NCI-H226 (cell line): ENCODE measurements around the gene MSI2.

Source experiments
- DNase-seq: peaks from one replicate; pipeline ENCODE4 v3.0.0-alpha.2; 2015

MSI2 gene

DNA sequence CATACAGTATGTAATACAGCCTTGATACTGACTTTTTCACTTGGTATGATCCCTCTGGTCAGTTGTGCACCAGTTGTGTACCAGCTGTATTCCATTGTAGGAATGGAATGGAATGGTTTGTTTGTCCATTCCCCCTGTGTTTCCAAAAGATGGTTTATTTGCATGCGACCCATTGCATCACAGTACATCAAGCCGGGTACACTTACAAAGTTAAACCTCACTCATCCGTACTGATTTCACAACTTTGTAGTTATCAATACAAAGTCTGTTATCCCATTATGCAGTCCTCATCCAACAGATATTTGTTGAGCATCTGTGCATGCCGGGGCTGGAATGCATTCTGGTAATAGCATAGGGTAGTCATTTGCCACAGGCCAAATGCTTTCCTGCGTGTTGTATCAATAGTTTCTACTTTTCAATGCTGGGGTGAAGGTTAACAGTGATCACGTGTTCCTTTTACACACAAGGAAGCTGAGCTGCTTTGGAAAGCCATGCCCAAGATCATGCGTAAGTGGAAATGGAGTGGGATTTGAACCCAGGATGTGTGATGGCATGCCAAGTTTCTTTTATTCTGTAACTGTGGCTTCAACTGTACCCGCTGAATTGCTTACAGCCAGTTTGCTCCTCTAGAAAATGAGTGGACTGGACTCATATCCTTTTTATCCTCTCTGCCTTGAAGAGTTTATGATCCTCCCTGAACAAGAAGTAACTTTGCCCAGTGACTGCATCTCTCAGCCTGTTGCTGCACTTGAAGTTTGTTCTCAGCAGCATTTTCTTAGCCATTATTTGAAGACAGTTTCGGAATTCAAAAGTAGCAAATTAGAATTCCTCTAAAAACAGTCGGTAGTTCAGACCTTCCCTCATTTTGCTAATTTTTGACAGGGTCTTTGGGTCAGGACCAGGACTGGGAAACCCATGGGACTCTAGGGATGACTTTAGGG lies 260.2 kb downstream of the MSI2 start:
- DNase-seq = no peak

DNA sequence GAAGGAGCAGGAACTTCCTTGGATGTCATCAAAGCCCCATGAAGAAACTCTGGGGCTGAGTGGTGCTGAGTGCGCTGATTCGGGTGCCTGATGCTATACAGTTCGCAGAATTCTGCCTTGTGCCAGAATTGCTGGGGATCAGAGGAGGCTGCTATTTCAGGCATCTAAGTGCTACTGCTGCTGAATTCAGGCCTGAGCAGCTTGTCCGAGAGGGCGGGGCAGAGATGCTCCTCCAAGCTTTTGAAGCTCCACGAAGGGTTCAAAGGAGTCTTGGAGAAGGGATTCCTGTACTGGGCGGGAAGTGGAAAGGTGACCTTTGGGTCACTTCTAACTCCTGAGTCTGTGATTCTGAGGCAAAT lies 260.9 kb downstream of the MSI2 start:
- DNase-seq = no peak

DNA sequence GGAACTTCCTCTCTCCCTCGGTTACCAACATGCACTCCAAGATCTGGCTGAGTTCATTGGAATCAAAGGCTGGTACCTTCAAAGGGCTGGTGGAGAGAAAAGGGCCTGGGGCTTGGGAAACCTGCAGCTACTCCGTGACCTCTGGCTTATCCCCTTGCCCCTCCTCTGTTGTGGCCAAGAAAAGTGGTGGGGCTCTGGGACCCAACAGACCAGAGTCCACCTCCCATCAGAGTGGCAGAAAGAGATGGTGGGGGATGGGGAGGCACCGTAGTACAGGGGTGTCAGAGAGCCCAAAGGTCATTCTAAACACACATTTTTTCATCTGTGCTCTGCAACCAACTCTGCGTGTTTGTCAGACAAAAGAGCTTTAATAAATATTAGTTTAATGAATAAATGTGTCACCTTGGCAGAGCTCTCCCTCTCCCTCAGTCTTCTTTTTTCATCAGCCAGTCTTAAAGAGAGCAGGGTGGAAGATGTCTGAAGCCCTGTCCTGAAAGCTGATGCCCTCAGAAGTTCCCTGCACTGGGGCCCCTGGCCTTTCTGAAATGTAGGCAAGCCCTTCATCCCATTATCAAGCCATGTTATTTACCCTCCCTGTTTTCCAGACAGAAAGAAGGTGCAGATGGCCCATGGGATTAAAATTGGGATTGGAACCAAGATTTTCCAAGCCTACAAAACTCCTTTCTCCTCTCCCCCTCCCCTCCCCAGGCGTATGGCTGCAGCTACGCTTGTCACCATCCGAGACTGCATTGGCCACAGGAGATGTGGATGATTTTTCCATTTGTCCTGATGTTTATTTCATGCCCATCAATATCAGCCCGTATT lies 261.5 kb downstream of the MSI2 start:
- DNase-seq = no peak

DNA sequence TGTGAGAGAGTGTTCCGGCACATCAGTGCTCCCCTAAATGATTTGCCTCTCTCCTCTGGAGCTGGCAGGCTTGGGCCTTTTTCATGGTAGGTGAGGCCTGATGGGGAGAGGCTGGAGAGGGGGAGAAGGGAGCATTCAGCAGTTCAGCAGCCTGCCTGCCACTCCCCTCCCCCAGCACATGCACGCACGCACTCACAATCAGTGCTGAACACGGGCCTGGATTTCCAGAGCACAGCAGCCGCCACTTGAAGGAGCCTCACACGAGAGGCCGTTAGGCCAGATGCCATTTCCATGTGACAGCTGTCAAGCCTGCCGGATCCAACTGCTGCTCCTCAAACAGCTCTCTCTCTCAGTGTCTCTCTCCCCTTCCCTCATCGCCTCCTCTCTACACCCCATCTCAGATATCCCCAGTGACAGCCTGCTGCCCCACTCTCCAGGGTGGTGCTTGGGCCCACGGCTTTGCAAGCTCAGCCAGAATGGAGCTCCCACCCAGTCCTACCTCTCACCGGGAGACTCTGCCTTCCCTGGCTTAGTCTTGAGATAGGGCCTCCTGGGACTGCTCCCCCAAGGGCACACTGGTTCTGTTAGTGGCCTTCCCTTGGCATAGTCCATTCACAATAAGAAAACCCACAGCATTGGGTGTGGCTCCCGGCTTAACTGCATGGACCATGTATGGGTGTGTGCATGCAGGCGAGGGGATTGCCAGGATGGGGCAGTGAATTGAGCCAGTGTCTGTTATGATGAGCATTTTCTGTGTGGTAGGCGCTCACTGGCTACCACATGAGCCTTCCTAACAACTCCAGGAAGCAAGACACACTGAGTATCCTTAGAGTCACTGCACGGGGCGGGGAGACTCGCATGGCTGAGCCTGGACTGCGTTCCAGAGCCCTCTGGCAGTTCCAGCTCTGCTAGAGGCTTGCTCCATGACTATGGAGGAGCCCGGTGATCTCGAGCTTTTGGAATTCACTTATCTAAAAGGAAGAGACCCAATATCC lies 262.6 kb downstream of the MSI2 start:
- peak; percentile 93 for DNase-seq

DNA sequence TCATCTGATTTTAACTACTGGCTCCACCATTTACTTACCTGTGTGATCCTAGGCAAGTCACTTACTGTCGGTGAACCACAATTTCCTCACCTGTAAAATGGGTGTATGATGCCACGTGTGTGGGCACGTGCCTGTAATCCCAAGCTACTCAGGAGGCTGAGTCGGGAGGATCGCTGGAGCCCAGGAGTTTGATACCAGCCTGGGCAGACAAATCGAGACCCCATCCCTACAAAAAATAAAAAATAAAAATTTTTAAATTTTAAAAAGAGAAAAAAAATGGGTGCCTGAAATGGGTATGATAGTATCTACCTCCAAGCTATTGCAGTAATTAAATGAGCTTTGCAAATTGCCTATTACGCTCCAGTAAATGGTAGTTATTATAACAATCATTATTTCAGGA lies 263.5 kb downstream of the MSI2 start:
- DNase-seq = no peak

DNA sequence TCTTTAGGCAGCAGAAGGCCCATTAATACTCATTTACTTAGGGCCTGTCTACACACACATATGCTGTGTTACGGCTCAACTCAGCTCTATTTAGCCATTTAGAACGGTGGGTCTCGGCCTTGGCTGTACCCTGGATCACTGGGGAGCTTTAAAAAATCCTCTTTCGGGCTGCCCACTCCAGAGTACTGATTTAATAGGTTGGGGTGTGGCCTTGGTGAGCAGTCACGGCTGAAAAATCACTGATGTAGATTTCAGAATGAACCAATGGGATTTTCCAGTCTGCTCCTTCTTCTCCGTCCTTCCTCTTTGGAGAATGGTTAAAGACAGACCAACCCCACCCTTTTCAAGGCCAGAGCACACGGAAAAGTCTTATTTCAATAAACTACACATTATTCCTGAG lies 265.3 kb downstream of the MSI2 start:
- DNase-seq = no peak

DNA sequence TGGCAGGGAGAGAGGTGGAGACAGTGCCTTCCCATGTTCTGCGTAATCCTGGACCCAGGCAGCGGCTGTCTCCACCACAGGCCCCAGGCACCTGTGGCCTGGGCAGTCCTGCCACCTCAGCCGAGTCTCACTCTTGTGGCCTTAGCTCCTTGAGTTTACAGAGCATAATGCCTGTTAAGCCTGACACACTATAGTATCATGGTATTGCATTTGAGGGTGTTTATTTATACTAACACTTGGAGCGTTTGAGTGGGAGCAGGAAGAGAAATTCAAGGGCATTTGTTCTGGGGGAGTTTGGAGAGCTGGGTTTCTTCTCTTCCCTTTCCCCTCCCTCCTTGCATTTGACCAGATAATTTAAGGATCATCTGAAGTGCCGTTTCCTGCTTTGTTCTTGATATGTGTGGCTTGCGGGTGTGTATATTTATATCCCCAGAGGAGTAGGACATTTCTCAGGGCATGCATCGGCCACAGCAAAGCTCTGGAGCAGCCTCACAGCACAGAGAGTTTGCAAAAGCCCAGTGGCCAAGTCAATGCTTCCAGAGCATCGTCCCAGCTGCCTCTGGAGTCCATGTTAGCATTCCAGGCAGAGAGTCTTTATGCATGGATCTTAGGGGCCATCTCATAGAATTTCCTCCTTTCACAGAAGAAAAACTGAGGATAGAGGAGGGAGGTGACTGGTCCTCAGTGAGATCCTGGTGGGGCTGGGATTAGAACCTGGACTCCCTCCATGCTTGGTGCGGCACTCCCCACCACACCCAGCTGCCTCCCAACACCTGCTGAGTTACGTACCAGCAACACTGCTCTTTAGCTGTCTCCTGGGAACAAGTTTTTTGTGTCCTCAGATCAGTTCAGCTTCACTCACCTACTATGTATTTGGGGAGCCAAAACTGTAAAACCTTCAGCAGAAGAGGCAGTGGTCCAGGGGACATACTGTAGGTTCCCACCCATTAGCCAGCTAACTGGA lies 266.0 kb downstream of the MSI2 start:
- DNase-seq = no peak

DNA sequence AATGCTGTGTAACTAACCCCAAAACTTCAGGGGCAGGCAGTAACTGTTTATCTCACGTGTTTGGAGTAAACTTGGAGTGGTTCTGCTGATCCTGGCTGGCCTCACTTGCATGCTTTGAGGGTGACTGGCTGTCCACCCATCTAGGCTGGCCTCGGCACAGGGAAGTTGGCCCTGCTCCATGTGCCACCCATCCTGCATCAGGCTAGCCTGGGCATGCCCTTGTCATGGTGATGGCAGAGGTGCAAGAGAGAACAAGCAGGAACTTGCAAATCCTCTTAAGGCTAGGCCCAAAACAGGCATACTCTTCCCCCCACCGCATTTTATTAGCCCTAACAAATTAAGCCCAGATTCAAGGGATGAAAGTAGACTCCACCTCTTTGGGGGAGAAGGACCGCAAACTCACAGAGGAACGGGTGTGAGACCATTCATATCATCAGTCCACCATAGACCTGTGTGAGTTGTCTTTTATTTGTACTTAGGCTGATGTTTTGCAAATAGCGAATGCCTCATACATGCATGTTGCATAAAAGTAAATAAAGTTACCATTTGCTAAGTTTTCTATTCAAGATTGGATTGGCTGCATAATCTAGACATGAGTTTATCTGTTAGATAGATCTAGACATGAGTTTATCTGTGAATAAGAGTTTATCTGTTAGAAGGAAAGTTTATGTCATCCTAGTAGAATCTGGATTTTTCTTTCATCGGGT lies 267.8 kb downstream of the MSI2 start:
- DNase-seq = peak; percentile 90

DNA sequence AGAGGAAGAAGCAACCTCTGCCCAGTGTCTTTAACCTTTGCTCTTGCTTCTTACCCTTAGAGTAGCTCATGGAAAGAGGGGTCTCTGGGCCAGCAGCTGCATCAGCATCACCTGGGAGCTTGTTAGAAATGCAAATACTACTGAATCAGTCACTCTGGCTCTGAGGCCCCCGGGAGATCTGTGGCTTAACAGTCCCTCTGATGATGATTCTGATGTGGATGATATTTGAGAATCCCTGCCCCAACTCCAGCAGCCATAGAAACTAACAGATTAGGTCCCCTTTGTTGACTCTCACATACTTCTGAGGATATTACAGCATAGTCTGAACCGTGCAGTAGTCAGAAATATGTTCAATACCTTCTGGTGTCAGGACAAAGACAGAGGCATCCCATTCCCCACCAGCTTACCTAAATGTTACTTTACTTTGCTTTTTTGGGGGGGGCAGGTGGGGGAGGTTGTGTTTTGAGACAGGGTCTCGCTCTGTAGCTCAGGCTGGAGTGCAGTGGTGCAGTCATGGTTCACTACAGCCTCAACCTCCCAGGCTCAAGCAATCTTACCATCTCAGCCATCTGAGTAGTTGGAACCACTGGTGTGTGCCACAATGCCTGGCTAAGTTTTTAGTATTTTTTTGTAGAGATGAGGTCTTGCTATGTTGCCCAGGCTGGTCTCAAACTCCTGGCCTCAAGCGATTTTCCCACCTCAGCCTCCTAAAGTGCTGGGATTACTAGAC lies 268.7 kb downstream of the MSI2 start:
- DNase-seq = no peak

DNA sequence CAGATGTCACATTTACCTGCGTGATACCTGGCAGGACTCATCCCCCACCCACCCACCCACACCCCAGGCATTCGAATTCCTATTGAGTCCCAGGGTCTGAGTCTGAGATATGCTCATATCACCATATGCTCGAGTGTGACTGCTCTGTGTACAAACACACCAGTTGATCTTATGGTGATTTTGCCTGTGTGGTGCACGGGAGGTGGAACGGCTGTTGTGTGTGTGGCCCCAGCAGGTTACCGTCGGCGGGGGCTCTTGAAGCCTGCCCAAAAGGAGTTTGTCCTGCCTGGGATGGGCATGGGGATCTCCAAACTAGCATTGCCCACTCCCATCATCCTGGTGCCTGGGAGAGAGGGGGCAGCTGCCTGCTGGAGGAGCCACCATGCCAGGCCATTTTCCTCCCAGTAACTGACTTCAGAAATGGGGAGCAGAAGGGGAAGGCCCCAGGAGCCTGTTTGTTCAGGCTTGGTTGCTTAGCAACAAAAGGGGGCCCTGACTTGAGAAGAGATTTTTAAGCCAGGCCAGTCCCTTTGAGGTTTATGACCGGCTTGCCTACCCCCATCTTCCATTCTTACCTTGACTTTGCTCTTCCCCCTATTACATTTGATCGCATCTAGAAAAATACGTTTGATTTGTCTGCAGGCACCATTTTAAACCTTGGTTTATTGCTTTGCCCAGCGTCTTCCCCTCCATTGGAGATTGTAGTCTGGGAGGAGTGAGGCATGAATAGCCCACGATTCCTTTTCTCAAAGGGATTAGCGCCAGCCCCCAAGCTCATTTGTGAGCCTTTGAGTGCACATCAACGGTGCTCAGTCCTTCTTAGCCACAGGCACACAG lies 271.1 kb downstream of the MSI2 start:
- no peak for DNase-seq

DNA sequence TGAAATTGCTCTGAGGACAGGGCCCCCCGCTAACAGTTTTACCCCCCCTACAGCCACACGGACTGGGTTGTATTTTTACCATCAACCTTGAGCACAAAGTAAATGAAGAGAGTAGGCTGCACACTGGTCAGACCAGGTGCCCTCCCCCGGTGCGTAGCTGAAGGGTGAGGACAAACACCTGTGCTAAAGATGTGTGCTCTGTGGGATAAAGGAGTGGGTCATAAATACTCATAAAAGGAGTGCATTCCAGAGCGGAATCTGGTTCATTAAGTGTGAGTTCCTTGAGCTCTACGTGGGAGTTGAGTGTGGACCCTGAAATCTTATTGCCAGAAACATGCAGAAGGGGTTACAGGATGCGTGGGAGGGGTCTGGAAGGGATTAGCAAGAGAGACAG lies 271.7 kb downstream of the MSI2 start:
- DNase-seq = no peak

DNA sequence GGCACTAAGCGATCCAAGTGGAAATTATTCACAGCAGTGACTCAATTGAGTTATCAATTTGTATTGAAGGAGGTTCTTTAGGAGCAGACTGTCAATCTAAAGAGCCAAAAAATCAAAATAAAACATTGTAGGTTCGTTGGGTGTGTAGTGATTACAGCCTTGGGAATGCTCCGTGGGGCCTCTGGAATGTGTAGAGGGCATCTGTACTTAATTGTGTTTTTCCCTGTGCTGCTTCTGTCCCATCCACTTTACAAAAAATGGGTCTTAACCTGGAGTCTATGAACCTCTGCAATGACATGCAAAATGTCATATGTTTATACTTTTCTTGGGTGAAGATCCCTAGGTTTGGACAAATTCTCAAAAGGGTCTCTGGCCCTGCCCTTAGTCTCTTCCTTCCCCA lies 273.7 kb downstream of the MSI2 start:
- DNase-seq = no peak

DNA sequence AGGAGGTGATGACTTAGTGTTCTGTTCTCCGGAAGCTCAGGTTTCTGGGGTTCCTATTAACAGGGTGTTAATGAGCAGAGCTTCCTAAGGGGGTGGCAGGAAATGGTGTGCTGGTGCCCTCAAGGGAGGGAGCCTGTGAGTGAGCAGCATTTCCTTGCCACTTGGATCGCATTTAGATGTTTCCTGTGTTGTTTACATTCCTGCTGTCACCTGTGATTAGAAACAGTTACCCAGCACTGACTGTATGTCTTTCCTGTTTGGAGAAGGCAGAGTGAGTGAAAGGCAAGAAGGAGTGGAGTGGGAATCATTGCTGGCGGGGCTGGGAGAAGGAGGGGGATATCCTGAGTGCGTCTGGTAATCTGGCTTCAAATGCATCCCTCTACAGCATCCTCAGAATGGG lies 274.2 kb downstream of the MSI2 start:
- peak; percentile 43 for DNase-seq

DNA sequence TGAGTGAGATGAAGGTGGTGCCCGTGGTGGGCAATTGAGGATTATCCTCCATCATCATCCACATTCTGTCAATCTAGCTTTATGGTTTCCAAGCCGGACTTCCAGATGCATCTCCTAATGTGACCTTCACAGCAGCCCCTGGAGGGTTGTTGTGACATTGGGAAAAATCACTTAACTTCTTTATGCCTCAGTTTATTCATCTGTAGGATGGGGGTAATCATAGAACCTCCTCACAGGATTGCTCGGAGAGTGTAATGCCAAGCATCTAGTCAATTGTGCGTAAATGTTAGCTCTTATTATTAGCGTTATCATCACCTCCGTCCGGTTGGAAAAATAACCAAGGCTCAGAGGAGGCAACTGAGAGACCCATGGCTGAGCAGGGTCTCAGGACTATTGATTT lies 274.8 kb downstream of the MSI2 start:
- no peak for DNase-seq

DNA sequence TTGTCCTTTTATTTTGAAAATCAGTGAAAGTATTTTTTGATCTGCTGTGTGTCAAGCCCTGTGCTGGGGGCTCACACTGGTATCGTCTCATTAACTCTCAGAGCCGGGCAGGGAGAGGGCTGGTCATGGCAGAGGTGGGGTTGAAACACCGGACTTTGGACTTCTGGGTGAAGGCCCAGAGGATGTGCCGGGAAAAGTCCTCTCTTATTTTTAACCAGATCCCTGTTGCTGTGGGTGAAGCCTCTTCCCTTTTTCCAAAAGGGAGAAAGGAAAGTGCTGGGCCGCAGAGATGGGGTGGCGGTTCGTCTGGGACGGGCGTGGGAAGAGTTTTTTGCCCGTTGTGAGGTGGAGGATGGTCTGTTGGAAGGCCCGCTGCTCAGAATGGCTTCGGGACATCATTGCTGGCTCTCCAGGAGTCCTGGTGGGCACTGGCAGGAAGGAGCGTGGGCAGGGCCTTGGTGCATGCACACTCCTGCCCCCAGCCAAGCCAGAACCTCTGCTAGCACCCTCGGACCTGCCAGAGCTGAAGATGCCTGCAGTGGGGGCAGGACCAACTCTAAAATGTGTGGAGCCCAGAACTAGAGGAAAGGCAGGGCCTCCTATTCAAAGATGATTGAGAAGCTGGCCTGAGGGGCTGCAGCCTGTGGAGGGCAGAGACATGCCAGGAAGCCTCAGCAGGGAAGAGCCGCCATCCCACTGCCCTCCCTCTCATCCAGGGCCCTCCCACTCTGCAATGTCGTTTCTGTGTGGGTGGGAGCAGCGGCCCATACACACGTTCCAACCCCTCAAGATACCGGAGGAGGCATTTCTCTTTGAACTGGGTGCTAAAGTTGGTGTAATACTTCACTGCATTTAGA lies 275.6 kb downstream of the MSI2 start:
- DNase-seq = no peak

DNA sequence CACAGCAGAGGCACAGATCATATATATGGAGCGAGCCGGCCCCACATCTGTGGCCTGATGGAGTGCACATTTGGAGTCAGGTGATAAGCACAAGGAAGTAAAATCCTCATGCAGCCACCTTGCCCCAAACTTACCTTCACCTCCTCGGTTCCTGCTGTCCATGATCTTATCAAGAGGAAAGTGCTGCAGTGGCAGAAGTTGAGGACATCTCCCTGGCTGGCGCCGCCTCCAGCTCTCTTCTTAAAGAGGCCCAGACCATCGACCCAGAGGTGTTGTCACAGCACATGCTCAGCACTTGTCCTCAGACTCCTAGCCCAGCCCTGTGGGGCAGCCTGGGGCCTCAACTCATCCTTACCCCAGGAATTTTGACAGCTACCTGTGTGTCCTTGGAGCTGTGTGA lies 276.2 kb downstream of the MSI2 start:
- DNase-seq = no peak

DNA sequence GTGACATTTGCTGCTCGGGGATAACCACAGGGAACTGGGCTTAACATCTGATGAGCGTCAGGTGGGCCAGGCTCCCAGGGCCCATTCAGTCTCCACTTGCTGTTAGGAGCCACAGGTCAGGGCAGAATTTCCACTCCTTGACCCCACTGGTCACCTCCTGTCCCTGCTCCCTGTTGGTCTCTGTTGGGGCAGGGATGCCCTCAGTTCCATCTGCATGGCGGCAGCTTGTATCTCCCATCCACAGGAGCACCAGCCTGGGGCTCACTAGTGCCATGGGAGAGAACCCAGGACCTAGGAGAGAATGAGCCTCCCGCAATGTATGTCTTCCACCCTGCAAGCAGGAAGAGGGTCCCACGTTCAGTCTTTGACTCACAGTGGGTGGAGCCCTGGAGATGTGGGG lies 276.6 kb downstream of the MSI2 start:
- no peak for DNase-seq

DNA sequence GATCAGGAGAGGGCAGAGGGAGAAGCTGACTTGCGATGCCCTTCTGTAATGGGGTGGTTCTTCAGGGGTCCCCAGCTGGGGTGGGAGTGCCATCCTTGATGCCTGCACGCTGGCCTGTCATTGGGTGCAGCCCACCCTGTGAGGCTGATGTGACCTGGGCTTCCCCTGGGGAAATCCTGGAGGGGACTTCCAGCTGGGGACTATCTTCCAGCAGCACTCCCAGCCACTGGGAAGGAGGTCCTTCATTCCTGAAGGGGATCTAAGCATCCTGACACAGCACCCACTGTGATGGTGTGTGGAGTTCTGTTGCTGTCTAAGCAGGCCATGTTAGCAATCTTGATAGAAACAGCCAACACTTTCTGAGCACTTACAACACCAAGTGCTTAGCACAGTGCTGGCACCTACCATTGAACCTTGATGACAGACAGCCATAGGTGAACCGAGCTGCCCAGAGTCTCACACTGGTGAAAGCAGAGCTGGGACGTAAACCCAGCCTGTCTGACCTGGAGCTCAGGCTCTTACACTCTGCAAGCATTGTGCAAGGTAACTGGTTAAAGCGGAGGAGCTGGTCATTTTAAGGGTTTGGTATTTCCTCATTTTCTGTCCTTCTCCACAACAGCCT lies 277.5 kb downstream of the MSI2 start:
- no peak for DNase-seq
